Amniotic epithelial cell (primary cell): ENCODE data around the gene KAT2B.
A peak's percentile ranks its signal among the peaks of the same experiment; 100 is the strongest.
"Not testable (repeated sequence)": the region's sequence is repeated elsewhere in the genome, so short reads cannot be mapped to it uniquely, and the experiment has no call there.

Experiments used
- DNase-seq: peaks from one replicate; pipeline ENCODE4 v3.0.0-alpha.2; 2010; ENCODE audit warnings: low read depth

Gene KAT2B

DNA sequence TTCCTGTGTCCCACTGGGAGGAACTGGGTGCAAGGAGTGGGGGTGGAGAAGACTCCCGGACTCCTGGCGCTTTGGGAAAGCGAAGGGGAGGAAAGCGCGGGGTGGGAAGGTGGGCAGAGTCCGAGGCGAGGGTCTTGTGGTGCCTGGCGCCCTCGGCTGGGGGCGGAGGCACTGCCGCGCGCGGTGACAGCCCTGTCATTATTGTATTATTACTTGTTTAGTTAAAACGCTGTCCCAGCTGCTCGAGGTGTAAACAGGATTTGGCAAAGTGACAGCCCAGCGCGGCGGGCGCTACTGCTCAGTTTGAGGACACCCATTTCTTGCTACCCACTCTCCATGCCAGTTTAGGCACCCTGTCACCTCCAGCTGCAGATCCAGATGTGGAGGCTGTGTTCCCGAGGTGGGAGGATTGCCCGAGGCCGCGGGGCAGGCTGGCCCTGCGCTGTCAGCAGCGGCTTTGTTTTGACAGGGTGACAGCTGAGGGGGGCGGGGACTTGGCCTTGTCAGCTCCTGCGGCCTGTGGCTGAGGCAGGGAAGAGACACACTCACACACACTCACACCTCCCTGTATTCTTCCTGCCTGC, 1.0 kb downstream of the KAT2B start:
- peak; percentile 36 for DNase-seq

DNA sequence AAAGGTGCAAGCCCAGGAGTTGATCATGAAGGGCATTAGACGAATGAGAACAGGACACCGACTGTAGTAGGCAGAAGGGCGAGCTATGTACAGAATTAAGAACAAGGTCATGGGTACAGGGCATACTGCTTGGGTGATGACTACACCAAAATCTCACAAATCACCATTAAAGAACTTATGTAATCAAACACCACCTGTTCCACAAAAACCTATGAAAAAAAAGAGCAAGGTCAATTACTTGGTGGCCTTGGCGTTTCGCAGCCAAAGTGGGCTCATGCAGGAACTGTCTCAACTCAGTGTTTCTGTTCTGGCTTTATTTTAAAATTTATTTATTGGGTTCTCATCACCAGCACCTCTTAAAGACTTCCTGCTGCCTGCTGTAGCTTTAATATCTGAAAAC, 2.1 kb downstream of the KAT2B start:
- DNase-seq, result no peak

- peak; percentile 52 for DNase-seq
Observed at GRCh38 chr3:20043396-20043795, 3.1 kb downstream of the KAT2B start.

DNA sequence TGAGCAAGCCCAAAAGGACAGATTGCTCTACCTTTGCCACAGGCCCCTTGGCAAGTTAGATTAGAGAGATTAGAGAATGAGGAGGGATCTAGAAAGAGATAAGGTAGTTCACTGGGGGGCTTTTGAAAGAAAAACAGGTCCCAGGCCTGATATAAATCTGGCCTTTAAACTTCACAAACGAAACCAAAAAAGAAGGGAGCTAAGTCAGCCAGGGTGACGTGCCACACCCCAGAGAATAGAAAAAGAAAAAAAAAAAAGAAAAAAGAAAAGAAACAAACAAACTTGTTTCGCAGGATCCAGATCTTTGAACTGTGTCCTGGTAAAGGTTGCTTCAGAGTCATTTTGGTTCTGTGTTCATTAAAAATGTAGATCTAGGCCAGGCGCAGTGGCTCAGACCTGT, 3.6 kb downstream of the KAT2B start:
- no peak for DNase-seq

- not testable (repeated sequence) for DNase-seq
Observed at GRCh38 chr3:20045141-20045540, 4.9 kb downstream of the KAT2B start.

GRCh38 chr3:20046556-20046955, 6.3 kb downstream of the KAT2B start:
- DNase-seq, result no peak

DNA sequence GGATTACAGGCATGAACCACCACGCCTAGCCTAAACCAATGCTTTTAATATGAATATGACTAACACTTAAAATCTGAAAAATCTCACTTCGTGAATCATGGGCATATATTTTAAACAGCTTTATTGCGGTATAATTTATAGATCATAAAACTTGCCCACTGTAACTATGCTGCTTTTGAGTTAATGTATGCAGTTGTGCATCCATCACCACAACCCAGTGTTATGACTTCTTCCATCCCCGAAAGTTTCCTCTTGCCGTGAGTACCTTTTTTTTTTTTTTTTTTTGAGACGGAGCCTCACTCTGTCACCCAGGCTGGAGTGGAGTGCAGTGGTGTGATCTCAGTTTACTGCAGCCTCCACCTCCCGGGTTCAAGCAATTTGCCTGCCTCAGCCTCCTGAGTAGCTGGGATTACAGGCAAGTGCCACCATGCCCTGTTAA, 7.1 kb downstream of the KAT2B start:
- no peak for DNase-seq

DNA sequence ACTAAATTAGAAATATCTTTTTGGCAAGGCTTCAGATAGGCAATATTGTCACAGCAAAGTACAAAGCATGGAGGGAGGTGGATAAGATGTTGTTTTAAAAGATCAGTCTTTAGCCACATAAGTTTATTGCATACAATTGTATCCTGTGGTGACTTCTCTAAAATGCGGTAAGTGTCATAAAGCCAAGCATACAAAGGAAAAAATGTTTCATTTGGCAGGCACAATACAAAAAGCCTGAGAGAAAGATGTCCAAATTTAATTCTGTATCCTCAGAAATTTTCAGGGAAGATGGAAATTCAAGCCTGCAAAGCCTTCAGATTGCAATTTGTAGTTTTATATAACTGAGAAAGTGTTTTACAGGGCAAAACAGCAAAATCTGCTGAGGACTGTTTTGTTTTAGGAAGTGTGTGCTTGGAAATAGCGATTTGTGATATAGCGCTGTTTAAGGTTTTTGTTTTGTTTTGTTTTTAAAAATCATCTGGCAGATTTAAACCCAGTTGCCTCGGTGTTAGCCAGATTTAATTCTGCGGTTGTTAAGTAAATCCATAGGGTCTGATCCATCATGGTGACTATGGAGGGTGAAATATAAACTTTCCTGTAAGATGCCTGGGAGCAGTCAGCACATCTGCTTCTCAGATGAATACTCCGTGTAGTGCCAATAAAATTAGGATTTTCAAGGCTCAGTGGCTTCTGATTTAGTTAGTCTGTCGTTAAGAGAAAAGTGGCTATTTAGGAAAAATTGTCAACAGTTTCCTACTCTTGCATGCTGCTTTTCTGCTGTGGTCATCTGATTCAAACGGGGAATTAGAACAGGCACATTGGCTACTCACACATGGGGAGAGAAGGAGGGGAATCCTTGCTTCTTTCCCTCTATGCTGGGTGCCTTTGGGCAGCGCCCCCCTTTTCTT, 8.0 kb downstream of the KAT2B start:
- no peak for DNase-seq

- DNase-seq, result no peak
Observed at GRCh38 chr3:20051123-20051806, 11.0 kb downstream of the KAT2B start.

DNA sequence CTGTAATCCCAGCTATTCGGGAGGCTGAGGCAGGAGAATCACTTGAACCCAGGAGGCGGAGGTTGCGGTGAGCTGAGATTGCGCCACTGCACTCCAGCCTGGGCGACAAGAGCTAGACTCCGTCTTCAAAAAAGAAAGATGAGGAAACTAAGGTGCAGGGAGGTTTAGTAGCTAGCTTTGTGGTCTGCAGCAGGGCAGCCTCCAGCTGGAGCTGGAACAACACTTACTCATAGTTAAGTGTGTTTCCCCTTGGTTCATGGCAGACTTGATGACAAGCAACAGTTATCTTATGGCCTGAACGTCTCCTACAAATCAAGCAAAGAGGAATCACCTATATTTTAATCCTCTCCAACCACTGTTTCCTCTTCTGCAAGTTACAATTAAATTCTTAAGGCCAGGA, 12.6 kb downstream of the KAT2B start:
- DNase-seq, result peak; percentile 71

- DNase-seq, result peak; percentile 99
Observed at GRCh38 chr3:20054549-20054987, 14.3 kb downstream of the KAT2B start.

DNA sequence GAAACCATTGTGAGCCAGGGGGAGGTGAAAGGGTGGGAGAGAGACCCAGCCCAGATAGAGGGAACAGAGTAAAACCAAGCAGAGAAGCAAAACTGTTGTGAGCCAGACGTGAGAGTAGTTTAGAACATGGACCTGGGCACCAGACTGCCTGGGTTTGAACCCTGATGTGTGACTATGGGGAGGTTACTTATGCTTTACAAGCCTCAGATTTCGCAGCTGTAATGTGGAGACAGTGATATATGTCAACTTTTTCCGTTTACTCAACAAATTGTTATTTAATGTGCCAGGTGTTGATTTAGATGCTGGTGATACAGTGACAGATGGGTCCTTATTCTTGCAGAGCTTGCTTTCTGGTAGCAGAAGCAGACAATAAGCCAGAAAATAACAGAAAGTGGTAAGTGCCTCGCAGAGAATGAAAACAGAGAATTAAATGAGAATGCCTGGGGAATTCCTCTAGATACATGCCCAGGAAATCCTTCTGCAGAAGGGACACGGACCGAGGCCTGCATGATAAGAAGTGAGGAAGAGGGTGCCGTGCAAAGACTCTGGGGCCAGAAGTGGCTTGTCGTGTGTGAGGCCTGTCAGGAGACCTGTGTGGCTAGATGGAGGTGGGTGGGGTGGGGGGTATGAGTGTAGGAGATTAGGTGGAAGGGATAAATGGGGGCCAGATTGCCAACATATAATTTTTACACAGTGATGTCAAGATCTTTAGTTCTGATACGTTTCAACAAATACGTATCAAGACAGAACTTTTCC, 15.0 kb downstream of the KAT2B start:
- DNase-seq, result peak; percentile 30

DNA sequence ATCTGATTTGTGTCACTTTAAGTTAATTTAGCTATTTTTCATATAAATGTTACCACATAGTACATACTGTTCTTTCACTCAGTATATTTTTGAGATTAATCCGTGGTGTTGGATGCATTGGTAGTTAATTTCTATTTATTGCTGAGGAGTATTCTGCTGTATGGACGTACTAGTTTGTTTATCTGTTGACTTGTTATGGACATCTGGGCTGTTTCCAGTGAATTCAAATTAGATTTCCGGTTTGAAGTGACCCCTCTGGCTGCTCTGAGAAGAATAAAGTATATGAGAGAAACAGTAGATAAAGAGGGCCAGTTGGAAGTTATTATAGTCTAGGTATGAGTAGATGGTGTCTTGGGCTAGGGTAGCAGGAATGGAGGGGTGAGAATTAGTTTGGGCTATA, 15.6 kb downstream of the KAT2B start:
- DNase-seq, result peak; percentile 50

DNA sequence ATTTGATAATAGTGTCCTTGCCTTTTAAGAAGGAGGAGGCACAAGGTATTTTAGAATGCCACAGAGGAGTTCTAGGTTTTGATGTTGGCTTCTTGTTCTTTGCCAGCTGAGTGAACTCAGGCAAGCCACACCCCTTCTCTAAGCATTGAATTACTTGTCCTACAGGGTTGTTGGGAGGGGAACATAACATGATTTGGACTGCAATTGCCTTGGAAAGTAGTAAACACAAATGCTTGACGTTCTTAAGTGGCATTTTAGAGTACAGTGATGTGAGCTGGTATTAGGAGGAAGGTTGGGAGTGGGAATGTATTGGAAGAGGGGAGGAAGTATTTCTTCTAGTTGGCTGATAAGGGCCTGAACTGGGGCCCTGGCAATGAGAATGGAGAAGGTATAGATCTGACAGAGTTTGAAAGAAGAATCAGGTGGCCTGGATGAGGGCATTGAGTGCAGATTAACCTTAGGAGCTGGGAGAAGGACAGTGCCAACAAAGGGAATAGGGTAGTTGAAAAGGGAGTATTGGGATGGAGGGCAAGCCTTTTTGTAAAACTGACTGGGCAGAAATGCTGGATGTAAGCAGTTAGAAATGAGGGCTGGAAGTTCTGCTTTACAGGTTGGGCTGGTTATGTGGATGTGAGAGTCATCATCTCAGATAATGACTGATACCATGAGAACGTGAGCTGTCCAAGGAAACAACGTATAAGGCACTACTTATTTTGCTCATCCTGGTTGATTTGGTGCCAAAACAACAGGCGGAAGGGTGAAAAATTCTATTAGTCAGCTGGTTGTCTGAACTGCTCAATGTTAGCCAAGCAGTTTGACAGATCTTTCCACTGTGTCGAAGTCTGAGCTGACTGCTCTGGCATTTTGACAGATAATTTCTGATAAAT, 16.7 kb downstream of the KAT2B start:
- DNase-seq, result peak; percentile 95

GRCh38 chr3:20057612-20058180, 17.4 kb downstream of the KAT2B start:
- peak; percentile 57 for DNase-seq

DNA sequence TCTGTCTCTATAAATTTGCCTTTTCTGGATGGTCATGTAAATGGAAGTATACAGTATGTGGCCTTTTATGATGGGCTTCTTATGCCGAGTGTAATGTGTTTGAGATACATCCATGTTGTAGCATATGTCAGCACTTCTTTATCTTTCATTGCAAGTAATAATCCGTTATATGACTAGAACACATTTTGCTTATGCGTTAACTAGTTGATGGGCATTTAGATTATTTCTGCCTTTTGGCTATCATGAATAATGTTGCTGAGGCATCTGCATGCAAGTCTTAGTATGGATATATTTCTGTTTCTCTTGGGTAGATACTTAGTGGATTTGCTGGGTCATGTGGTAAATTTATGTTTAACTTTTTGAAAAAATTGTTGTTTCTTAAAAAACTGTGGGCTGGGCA, 19.7 kb downstream of the KAT2B start:
- DNase-seq, result no peak

- DNase-seq, result peak; percentile 86
Observed at GRCh38 chr3:20060974-20061685, 20.9 kb downstream of the KAT2B start.

DNA sequence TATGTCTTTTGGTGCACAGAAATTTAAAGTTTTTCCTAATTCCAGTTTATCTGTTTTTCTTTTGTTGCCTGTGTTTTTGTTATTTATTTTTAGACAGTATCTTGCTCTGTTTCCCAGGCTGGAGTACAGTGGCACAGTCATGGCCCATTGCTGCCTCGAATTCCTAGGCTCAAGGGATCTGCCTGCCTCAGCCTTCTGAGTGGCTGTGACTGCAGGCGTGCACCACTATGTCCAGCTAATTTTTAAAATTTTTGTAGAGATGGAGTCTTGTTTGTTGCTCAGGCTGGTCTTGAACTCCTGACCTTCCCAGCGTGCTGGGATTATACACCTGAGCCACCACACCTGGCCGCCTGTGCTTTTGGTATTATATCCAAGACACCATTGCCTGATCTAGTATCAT, 22.8 kb downstream of the KAT2B start:
- no peak for DNase-seq

DNA sequence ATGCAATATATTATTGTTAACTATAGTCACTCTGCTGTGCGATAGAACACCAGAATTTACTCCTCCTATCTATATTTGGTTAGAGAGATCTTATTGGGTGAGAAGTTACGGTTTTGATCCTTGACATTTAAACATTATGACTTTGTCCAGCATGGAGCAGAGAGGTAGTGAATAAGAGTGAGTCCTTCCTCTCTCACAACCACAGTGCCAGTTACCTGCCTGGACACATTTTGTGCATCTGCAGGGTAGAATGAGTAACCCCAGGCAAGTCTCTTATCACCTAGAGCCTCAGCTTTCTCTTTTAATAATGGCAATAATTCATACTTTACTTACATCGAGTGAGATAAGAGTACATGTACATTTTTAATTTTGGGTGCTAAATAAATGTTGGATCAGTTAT, 24.1 kb downstream of the KAT2B start:
- no peak for DNase-seq
